Upper lobe of left lung (tissue), 6 donors: ENCODE measurements around the gene MED22. TPM values are rescaled to one million over a fixed set of nuclear protein-coding genes. Genes with fewer than 3 reads are reported as not detected.

ENCODE experiments used
- ATAC-seq, 2 donors: fragments of 200-7000 bp; cut with Tn5 transposase; one replicate each; pipeline ENCODE4 v1.9.1; 2022; ENCODE audit warnings: mild to moderate bottlenecking in 2 of 2, moderate library complexity in 2 of 2; ENCODE audit not compliant: low FRiP score in 2 of 2
- DNase-seq, 2 donors: peaks; one replicate each; pipeline ENCODE4 v3.0.0-alpha.2; 2019 to 2020
- H3K27ac ChIP-seq, 4 donors: fragments of 200-600 bp; sonication (generic); one replicate each; pipeline ENCODE4 v1.5.1; 2016 to 2019
- H3K27me3 ChIP-seq, 4 donors: fragments of 200-600 bp; sonication (generic); one replicate each; pipeline ENCODE4 v1.5.1; 2017 to 2019
- H3K36me3 ChIP-seq, 4 donors: fragments of 200-600 bp; sonication (generic); one replicate each; pipeline ENCODE4 v1.5.1; 2016 to 2019
- H3K4me1 ChIP-seq, 4 donors: fragments of 200-600 bp; sonication (generic); one replicate each; pipeline ENCODE4 v1.5.1; 2018 to 2019
- H3K4me3 ChIP-seq, 4 donors: fragments of 200-600 bp; sonication (generic); one replicate each; pipeline ENCODE4 v1.5.1; 2017 to 2019; ENCODE audit warnings: mild to moderate bottlenecking in 2 of 4, moderate library complexity in 1 of 4
- H3K9me3 ChIP-seq, 4 donors: fragments of 200-600 bp; sonication (generic); one replicate each; pipeline ENCODE4 v1.5.1; 2018 to 2019
- CTCF ChIP-seq, 6 experiments: fragments of 450-650 bp in 4 of 6; fragments of 200-600 bp in 2 of 6; sonication (generic) in 2 of 6; IDR thresholded peaks; one replicate each; pipeline ENCODE4 v1.5.1; 2016 to 2019; ENCODE audit warnings: antibody characterized with exemption in 6 of 6
- EP300 ChIP-seq, 4 donors: sonication (generic); formaldehyde crosslinking; IDR thresholded peaks; one replicate each; pipeline ENCODE4 v1.5.1; 2017; ENCODE audit warnings: antibody characterized with exemption in 4 of 4, control low read depth in 2 of 4
- POLR2A ChIP-seq, 4 donors: fragments of 450-650 bp; IDR thresholded peaks; one replicate each; pipeline ENCODE4 v1.5.1; 2016 to 2017; ENCODE audit warnings: antibody characterized with exemption in 4 of 4, mild to moderate bottlenecking in 2 of 4
- POLR2AphosphoS5 ChIP-seq, 2 donors: sonication (generic); formaldehyde crosslinking; IDR thresholded peaks; one replicate each; pipeline ENCODE4 v1.5.1; 2017; ENCODE audit warnings: antibody characterized with exemption in 2 of 2
- WGBS, 2 donors: methylation state at CpG; one replicate each; pipeline ENCODE4 v1.1.5; 2017 to 2018; 5-methylcytosine and 5-hydroxymethylcytosine counted together
- total RNA-seq, 6 donors: library from RNA; depleted of rRNA in 4 of 6; stranded (reverse); fragments of >200 nt in 4 of 6; gene quantifications; one replicate each; pipeline versions ENCODE4 v1.1.0 to v1.2.1, GENCODE V29; 2016 to 2021
- donor health status: DM: no; HTN: no; CAD: no; lungs with moderate emphysema.
- donor health status: DM: no; HTN: yes; CAD: no; lungs with severe emphysema.

The MED22 gene
- total RNA-seq, 6 donors from 2014 or later: 28.1 to 41.0 (median 30.5) TPM

DNA sequence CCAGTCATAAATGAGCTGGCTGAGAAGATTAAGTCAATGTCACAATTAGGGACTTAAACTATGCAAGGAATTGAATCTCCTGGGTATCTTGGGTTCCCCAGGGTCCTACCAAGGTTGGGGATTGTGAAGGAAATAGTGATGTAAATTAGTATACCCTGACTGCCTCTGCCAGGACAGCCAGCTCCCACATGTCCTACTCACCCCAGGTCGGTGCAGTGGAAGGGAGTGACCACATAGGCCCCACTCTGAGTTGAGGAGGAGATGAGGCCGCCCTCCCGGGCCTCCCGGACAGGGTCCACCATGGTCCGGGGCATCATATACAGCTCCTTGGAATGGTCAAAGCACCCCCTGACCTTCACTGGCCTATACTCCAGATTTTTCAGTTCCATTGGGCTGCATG, 5.6 kb upstream of the MED22 start:
- ATAC-seq (no peak), DNase-seq (no peak)
- WGBS, 2 donors: 79 to 92% methylated on average over 5 of the region's 5 CpGs

DNA sequence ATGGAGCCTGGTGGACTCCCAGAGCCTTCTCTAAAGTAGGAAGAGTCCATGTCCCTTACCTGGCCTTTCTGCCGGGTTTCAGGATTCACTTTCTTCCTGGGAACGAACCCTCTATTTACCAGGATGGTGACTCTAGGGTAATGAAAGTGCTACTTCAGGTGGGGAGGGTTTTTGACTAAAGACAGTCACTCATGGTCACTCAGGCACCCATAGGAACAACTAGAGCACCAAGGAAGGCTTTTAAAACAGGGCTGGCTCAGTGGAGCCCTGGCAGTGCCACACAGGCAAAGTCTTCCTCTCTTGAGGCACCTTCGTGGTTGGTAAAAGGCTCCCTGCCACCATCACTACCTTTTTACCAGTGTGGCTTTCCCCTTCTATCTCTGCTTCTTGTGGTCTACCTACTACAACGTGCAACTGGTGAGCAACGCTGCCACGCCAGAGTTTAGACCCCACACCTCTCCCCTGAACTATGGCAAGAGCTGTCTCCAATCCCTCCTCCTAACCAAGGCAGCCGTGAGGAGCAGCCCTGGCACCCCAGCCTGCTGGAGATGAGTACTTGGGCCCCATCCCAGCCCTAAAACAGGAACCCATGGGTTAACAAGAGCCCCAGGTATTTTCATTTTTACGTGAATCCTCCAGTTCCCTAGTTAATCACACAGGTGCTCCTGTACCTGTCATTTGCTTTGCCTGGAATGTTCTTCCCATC, 4.9 kb upstream of the MED22 start:
- H3K36me3 ChIP-seq: peaks cover 31 to 50% (median 39%) of the 10 kb centered on the region in 4 donors
- ATAC-seq (no peak), DNase-seq (no peak)
- no peak overlapping the region for H3K27ac ChIP-seq
- TF ChIP-seq EP300 (IDR thresholded peaks at IDR 0.05) (no peak), POLR2AphosphoS5 (IDR thresholded peaks at IDR 0.05) (no peak), POLR2A (IDR thresholded peaks at IDR 0.05) (no peak), CTCF (IDR thresholded peaks at IDR 0.05) (no peak)
- 75 to 77% methylated on average over 8 of the region's 8 CpGs for WGBS, 2 donors
- no peaks in the 10 kb centered on the region for H3K27me3 ChIP-seq
- peaks cover 33 to 50% (median 37%) of the 10 kb centered on the region in 4 donors for H3K4me1 ChIP-seq
- H3K9me3 ChIP-seq: no peaks in the 10 kb centered on the region
- H3K4me3 ChIP-seq: no peak overlapping the region

More for the DNA sequence above, 5.6 kb upstream of the MED22 start:
- H3K4me3 ChIP-seq: no peak overlapping the region
- H3K27ac ChIP-seq: no peak overlapping the region
- TF ChIP-seq POLR2AphosphoS5 (IDR thresholded peaks at IDR 0.05): no peak
- no peak for TF ChIP-seq CTCF (IDR thresholded peaks at IDR 0.05)
- no peak for TF ChIP-seq POLR2A (IDR thresholded peaks at IDR 0.05)
- TF ChIP-seq EP300 (IDR thresholded peaks at IDR 0.05): no peak
- no peaks in the 10 kb centered on the region for H3K9me3 ChIP-seq
- H3K4me1 ChIP-seq: peaks cover 34 to 55% (median 39%) of the 10 kb centered on the region in 4 donors
- H3K27me3 ChIP-seq: no peaks in the 10 kb centered on the region
- peaks cover 31 to 50% (median 39%) of the 10 kb centered on the region in 4 donors for H3K36me3 ChIP-seq

GRCh38 chr9:133351908-133352634, 4.1 kb upstream of the MED22 start:
- TF ChIP-seq EP300 (IDR thresholded peaks at IDR 0.05) (no peak), POLR2AphosphoS5 (IDR thresholded peaks at IDR 0.05) (no peak), CTCF (IDR thresholded peaks at IDR 0.05) (peak in 4 of 6 experiments; percentile 20 to 50 (median 32)), POLR2A (IDR thresholded peaks at IDR 0.05) (peak in 1 of 4 donors; percentile 10)
- Histone ChIP-seq H3K27me3 (no peaks in the 10 kb centered on the region), H3K9me3 (no peaks in the 10 kb centered on the region), H3K4me1 (peaks cover 29 to 48% (median 31%) of the 10 kb centered on the region in 4 donors), H3K27ac (no peak overlapping the region), H3K4me3 (no peak overlapping the region), H3K36me3 (peaks cover 31 to 50% (median 39%) of the 10 kb centered on the region in 4 donors)
- 78 to 82% methylated on average over 12 to 14 of the region's 14 CpGs for WGBS, 2 donors
- no peak for DNase-seq
- ATAC-seq: no peak

GRCh38 chr9:133351526-133351907, 3.6 kb upstream of the MED22 start:
- TF ChIP-seq POLR2AphosphoS5 (IDR thresholded peaks at IDR 0.05) (no peak), EP300 (IDR thresholded peaks at IDR 0.05) (no peak), POLR2A (IDR thresholded peaks at IDR 0.05) (no peak), CTCF (IDR thresholded peaks at IDR 0.05) (no peak)
- H3K9me3 ChIP-seq: no peaks in the 10 kb centered on the region
- ATAC-seq: no peak
- H3K4me1 ChIP-seq: peaks cover 30 to 49% (median 33%) of the 10 kb centered on the region in 4 donors
- H3K27me3 ChIP-seq: no peaks in the 10 kb centered on the region
- H3K27ac ChIP-seq: no peak overlapping the region
- WGBS, 2 donors: 96% methylated on average over 3 of the region's 3 CpGs
- peaks cover 31 to 50% (median 39%) of the 10 kb centered on the region in 4 donors for H3K36me3 ChIP-seq
- no peak overlapping the region for H3K4me3 ChIP-seq
- DNase-seq: no peak
